ENCODE data around the gene C16orf90.

The C16orf90 gene

GRCh38 chr16:3514621-3515020, 19.3 kb upstream of the C16orf90 start:
- Histone ChIP-seq H3K4me3 (IDR thresholded peaks at IDR 0.05; ENCODE audit: insufficient read depth, low read depth, low read length) (no peak overlapping the region), H3K27ac (peak overlapping the region; percentile 82), H3K36me3 (ENCODE audit: insufficient read depth) (no peaks in the 10 kb centered on the region), H3K79me2 (ENCODE audit: insufficient read depth, low read depth) (no peaks in the 10 kb centered on the region), H3K4me1 (ENCODE audit: low read depth, poor library complexity, severe bottlenecking) (peaks cover 73% of the 10 kb centered on the region), H3K27me3 (ENCODE audit: insufficient read depth, low read depth) (no peaks in the 10 kb centered on the region), H2AFZ (ENCODE audit: low read depth) (no peak overlapping the region; the same call in 1 of the 2 replicates), H4K20me1 (ENCODE audit: insufficient read depth) (no peaks in the 10 kb centered on the region), H3K4me2 (peak overlapping the region; percentile 75), H3K9ac (peak overlapping the region; percentile 38; the same call in 1 of the 2 replicates)
- TF ChIP-seq, protein P1, sequence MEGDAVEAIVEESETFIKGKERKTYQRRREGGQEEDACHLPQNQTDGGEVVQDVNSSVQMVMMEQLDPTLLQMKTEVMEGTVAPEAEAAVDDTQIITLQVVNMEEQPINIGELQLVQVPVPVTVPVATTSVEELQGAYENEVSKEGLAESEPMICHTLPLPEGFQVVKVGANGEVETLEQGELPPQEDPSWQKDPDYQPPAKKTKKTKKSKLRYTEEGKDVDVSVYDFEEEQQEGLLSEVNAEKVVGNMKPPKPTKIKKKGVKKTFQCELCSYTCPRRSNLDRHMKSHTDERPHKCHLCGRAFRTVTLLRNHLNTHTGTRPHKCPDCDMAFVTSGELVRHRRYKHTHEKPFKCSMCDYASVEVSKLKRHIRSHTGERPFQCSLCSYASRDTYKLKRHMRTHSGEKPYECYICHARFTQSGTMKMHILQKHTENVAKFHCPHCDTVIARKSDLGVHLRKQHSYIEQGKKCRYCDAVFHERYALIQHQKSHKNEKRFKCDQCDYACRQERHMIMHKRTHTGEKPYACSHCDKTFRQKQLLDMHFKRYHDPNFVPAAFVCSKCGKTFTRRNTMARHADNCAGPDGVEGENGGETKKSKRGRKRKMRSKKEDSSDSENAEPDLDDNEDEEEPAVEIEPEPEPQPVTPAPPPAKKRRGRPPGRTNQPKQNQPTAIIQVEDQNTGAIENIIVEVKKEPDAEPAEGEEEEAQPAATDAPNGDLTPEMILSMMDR (conservative IDR thresholded peaks at IDR 0.05; ENCODE audit: low read depth, low read length): no peak

DNA sequence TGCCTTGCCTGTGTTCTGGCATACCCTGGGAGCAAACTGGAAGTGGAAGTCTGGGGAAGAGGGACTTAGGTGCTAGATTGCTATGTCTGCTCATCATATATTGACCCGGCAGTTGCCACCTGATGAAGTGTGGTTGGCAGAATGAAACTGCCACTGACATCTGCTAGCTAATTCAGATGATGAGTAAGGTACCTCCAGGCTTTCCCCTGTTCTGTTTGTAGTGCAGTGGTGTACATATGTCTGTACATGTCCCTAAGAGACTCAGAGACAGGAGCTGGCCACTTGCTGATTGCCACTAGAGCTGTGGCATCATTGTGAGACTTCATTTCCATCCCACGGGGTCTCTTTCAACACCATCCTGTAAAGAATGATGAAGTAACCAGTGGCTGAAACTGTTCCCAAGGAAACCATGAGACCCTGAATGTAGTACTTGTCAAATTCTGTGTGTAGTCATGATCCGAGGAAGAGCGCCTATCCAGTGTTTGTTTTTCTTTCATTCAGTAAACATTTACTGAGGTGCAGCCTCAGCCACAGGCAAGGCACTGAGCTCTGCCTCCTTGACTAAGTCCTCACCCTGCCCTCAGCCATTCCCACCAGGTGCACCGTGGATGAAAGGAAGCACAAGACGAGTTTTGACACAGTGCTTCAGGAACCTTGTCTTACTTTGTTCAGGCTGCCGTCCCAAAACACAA, 18.7 kb upstream of the C16orf90 start:
- peaks cover 78% of the 10 kb centered on the region for H3K4me1 ChIP-seq (ENCODE audit: low read depth, poor library complexity, severe bottlenecking)
- H3K4me3 ChIP-seq (IDR thresholded peaks at IDR 0.05; ENCODE audit: insufficient read depth, low read depth, low read length): no peak overlapping the region
- TF ChIP-seq, protein P1 (conservative IDR thresholded peaks at IDR 0.05; ENCODE audit: low read depth, low read length): no peak
- peak overlapping the region; percentile 38; the same call in 1 of the 2 replicates for H3K9ac ChIP-seq
- no peaks in the 10 kb centered on the region for H3K79me2 ChIP-seq (ENCODE audit: insufficient read depth, low read depth)
- H4K20me1 ChIP-seq (ENCODE audit: insufficient read depth): no peaks in the 10 kb centered on the region
- H3K4me2 ChIP-seq: peak overlapping the region; percentile 75
- H3K27ac ChIP-seq: peak overlapping the region; percentile 82
- no peaks in the 10 kb centered on the region for H3K36me3 ChIP-seq (ENCODE audit: insufficient read depth)
- H3K27me3 ChIP-seq (ENCODE audit: insufficient read depth, low read depth): no peaks in the 10 kb centered on the region
- no peak overlapping the region; the same call in 1 of the 2 replicates for H2AFZ ChIP-seq (ENCODE audit: low read depth)

DNA sequence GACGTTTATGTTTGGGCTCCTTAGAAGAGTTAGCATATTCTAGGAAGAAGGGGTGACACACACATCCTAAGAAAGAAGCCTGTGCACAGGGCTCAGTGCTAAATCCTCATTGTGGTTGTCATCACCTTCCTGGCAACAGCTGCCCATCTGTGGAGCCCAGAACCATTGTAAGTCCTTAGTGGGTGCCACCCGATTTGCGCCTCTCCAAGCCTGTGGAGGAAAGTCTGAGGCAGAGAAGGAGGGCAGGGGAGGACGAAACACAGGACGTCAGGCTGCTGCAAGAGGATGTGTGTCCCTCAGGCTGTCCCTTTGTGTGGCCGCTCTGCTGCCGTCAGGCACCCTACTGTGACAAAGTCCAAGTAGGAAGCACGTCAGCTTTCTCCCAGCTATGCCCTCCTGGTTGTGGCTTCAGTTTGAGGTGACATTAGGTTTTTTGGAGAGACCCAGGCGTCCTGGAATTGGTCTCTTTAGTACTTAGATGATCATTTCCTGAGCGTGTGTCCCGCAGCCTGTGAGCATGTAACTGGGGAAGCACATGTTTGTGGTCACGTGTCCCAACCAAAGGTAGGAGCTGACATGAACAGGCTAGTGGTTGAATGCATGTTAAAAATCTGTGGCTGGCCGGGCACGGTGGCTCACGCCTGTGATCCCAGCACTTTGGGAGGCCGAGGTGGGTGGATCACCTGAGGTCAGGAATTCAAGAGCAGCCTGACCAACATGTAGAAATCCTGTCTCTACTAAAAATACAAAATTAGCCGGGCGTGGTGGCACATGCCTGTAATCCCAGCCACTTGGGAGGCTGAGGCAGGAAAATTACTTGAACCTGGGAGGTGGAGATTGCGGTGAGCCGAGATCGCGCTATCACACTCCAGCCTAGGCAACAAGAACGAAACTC, 16.2 kb upstream of the C16orf90 start:
- peak overlapping the region; percentile 44; the same call in 1 of the 2 replicates for H3K27ac ChIP-seq
- H2AFZ ChIP-seq (ENCODE audit: low read depth): no peak overlapping the region
- no peaks in the 10 kb centered on the region for H3K27me3 ChIP-seq (ENCODE audit: insufficient read depth, low read depth)
- no peaks in the 10 kb centered on the region for H3K36me3 ChIP-seq (ENCODE audit: insufficient read depth)
- H3K4me1 ChIP-seq (ENCODE audit: low read depth, poor library complexity, severe bottlenecking): peaks cover 93% of the 10 kb centered on the region
- H4K20me1 ChIP-seq (ENCODE audit: insufficient read depth): no peaks in the 10 kb centered on the region
- peak overlapping the region; percentile 41; the same call in 1 of the 2 replicates for H3K4me2 ChIP-seq
- H3K4me3 ChIP-seq (IDR thresholded peaks at IDR 0.05; ENCODE audit: insufficient read depth, low read depth, low read length): no peak overlapping the region
- H3K79me2 ChIP-seq (ENCODE audit: insufficient read depth, low read depth): no peaks in the 10 kb centered on the region
- TF ChIP-seq, protein P1 (conservative IDR thresholded peaks at IDR 0.05; ENCODE audit: low read depth, low read length): no peak
- H3K9ac ChIP-seq: no peak overlapping the region

DNA sequence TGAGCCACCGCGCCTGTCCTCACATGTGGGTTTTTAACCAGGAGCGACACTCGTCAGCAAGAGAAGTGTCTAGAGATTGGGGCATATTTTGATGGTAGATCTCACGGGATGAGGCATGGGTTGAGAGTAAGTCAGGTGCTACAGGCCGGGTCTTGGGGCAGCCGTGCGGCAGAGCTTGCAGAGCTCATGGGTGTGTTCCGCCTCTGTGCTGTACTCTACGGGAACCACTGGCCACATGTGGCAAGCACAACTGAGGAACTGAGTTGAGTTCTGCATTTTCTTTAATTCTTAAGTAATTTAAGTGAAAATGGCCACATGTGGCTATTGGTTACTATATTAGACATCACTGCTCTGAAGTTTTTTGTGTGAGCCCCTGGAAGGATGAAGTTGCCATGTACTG, 15.1 kb upstream of the C16orf90 start:
- Histone ChIP-seq H2AFZ (ENCODE audit: low read depth) (no peak overlapping the region), H3K9ac (no peak overlapping the region), H3K4me2 (peak overlapping the region; percentile 19; the same call in 1 of the 2 replicates), H3K36me3 (ENCODE audit: insufficient read depth) (no peaks in the 10 kb centered on the region), H4K20me1 (ENCODE audit: insufficient read depth) (no peaks in the 10 kb centered on the region), H3K4me3 (IDR thresholded peaks at IDR 0.05; ENCODE audit: insufficient read depth, low read depth, low read length) (no peak overlapping the region), H3K27me3 (ENCODE audit: insufficient read depth, low read depth) (no peaks in the 10 kb centered on the region), H3K27ac (peak overlapping the region; percentile 79), H3K4me1 (ENCODE audit: low read depth, poor library complexity, severe bottlenecking) (peaks cover 91% of the 10 kb centered on the region), H3K79me2 (ENCODE audit: insufficient read depth, low read depth) (no peaks in the 10 kb centered on the region)
- TF ChIP-seq, protein P1 (conservative IDR thresholded peaks at IDR 0.05; ENCODE audit: low read depth, low read length): no peak

All from KMS-11 (cell line).